ENCODE measurements around the gene PITPNM2. TPM values are rescaled to one million over a fixed set of nuclear protein-coding genes. Genes with fewer than 3 reads are reported as not detected.
A peak's percentile ranks its signal among the peaks of the same experiment; 100 is the strongest.

The PITPNM2 gene
- total and polyA plus RNA-seq, 2 of the 8 experiments (the other 6 are each of a cell fraction or from before 2014, with no cell fraction given) = 0.59 to 3.4 TPM

GRCh38 chr12:123148655-123149054, 2.2 kb downstream of the PITPNM2 start:
- POLR2A ChIA-PET (ENCODE audit: partially characterized antibody) = interaction anchor here (0.5 kb wide), 1 partner anchor 194 kb away, joined by 3 read pairs; no protein-coding TSS in a partner anchor
- no peak for TF ChIP-seq POLR2AphosphoS5 (IDR thresholded peaks at IDR 0.05; ENCODE audit: low read depth, low read length)
- TF ChIP-seq JUN (IDR thresholded peaks at IDR 0.05; ENCODE audit: low read depth, low read length) = no peak
- TF ChIP-seq KDM5A (IDR thresholded peaks at IDR 0.05; ENCODE audit: low read length) = no peak
- no peak for TF ChIP-seq BRCA1 (IDR thresholded peaks at IDR 0.05; ENCODE audit: low read depth, low read length)
- TF ChIP-seq RNF2 (IDR thresholded peaks at IDR 0.05; ENCODE audit: borderline replicate concordance, low read depth, low read length, missing control alignments, poor library complexity, severe bottlenecking) = no peak

More at GRCh38 chr12:123148655-123149054, 2.2 kb downstream of the PITPNM2 start:
- WGBS, 2 experiments (ENCODE audit: extremely low coverage in 1 of 2, insufficient coverage in 1 of 2, insufficient read length in 1 of 2, insufficient replicate concordance in 2 of 2, low coverage in 1 of 2, low lambda C conversion rate in 2 of 2, missing lambda C conversion rate in 1 of 2) = 83% methylated on average over 5 of the region's 5 CpGs; no CpG with 5 or more reads in 1 of the 2 experiments
- no peaks in the 10 kb centered on the region for H3K79me2 ChIP-seq (ENCODE audit: control insufficient read depth in 1 of 2, insufficient read depth in 2 of 2, low read length in 2 of 2)
- no peaks in the 10 kb centered on the region for H4K20me1 ChIP-seq (replicated peaks in 1 of 2; ENCODE audit: control insufficient read depth in 1 of 2, insufficient read depth in 2 of 2, low read length in 2 of 2)
- no peak overlapping the region for H2AFZ ChIP-seq (ENCODE audit: low read length)
- no peak overlapping the region for H4K8ac ChIP-seq (ENCODE audit: extremely low read depth, insufficient read depth, low read length)
- no peak overlapping the region for H3K4me3 ChIP-seq (ENCODE audit: extremely low read depth in 1 of 4, insufficient read depth in 2 of 4, low read depth in 3 of 4, low read length in 4 of 4)
- no peak overlapping the region for H3K14ac ChIP-seq (ENCODE audit: insufficient read length)
- no peak overlapping the region for H3K56ac ChIP-seq (replicated peaks; ENCODE audit: insufficient read length, low read depth, low read length)
- H3K4ac ChIP-seq (replicated peaks; ENCODE audit: insufficient read length, low read depth, low read length) = no peak overlapping the region
- no peak overlapping the region for H2BK20ac ChIP-seq (ENCODE audit: low read length)
- H4K5ac ChIP-seq (ENCODE audit: insufficient read length, low read depth, low read length) = no peak overlapping the region
- DNase-seq (ENCODE audit: low read depth in 1 of 2, low spot score in 2 of 2) (no peak), FAIRE-seq (no peak)
- H2BK15ac ChIP-seq (ENCODE audit: low read length) = no peak overlapping the region
- no peak overlapping the region for H3K9ac ChIP-seq (replicated peaks in 1 of 4; ENCODE audit: extremely low read depth in 1 of 4, low read depth in 3 of 4, low read length in 3 of 4)
- peaks cover 14 to 39% (median 32%) of the 10 kb centered on the region in 4 experiments; a peak in 6 of 7 replicates for H3K27me3 ChIP-seq (replicated peaks in 1 of 4; ENCODE audit: control insufficient read depth in 3 of 4, extremely low read depth in 1 of 4, insufficient read depth in 3 of 4, low read length in 3 of 4)
- no peak overlapping the region for H3K18ac ChIP-seq (ENCODE audit: extremely low read depth, low read length)
- H2BK12ac ChIP-seq (ENCODE audit: low read depth, low read length) = no peak overlapping the region
- peak overlapping the region; percentile 26; the same call in 1 of the 2 replicates for H2AK5ac ChIP-seq (ENCODE audit: low read depth, low read length)
- no peak overlapping the region for H3K23ac ChIP-seq (ENCODE audit: insufficient read length)
- H2BK120ac ChIP-seq (replicated peaks; ENCODE audit: low read depth, low read length) = no peak overlapping the region
- no peaks in the 10 kb centered on the region for H3K79me1 ChIP-seq (ENCODE audit: low read depth, low read length)
- no peak overlapping the region for H4K91ac ChIP-seq (replicated peaks; ENCODE audit: insufficient read length, low read length)
- H3K27ac ChIP-seq (ENCODE audit: low read depth, low read length) = no peak overlapping the region
- peaks cover 4 to 24% (median 8%) of the 10 kb centered on the region in 4 experiments; a peak in 6 of 7 replicates for H3K4me1 ChIP-seq (replicated peaks in 1 of 4; ENCODE audit: control insufficient read depth in 3 of 4, insufficient read depth in 4 of 4, low read length in 3 of 4)
- H3K9me3 ChIP-seq (ENCODE audit: insufficient read depth in 2 of 2, low read depth in 1 of 2, low read length in 1 of 2) = no peaks in the 10 kb centered on the region
- no peak overlapping the region; a peak in 1 of 4 replicates for H3K4me2 ChIP-seq (ENCODE audit: insufficient read depth in 1 of 2, low read depth in 2 of 2, low read length in 2 of 2)
- peaks cover 10% of the 10 kb centered on the region; the same call in 1 of the 2 replicates for H3K23me2 ChIP-seq (ENCODE audit: low read depth, low read length)
- no peaks in the 10 kb centered on the region for H3K36me3 ChIP-seq (ENCODE audit: control insufficient read depth in 2 of 4, insufficient read depth in 4 of 4, low read length in 3 of 4)
- CTCF ChIA-PET (ENCODE audit: partially characterized antibody) = interaction anchor here (0.9 to 3.2 kb wide), 5 partner anchors 73 to 208 kb away, joined by 3 to 16 read pairs (median 3); no protein-coding TSS in a partner anchor
- no peak overlapping the region for H2BK5ac ChIP-seq (ENCODE audit: low read depth, low read length)

Measured in H1 (cell line).